HG03108 (cell line): ENCODE data around the gene PPP1CB.

ENCODE experiments used
- ATAC-seq: cut with Tn5 transposase; IDR thresholded peaks from one replicate; pipeline ENCODE4 v1.9.1; 2021; ENCODE audit warnings: moderate library complexity; ENCODE audit not compliant: unreplicated experiment

PPP1CB gene

GRCh38 chr2:28751252-28751955 is at the start of gene PPP1CB:
PPP1CB (plus strand) TSS chr2:28751830; CDS start chr2:28752125, 295 bp downstream.
- ATAC-seq: peak; percentile 78

GRCh38 chr2:28702415-28702861 is 49.2 kb upstream of the PPP1CB start:
- no peak for ATAC-seq

- no peak for ATAC-seq
Measured at GRCh38 chr2:28702878-28703277, 48.8 kb upstream of the PPP1CB start.

- no peak for ATAC-seq
Measured at GRCh38 chr2:28704621-28705020, 47.0 kb upstream of the PPP1CB start.

GRCh38 chr2:28705751-28706440 is 45.7 kb upstream of the PPP1CB start:
- ATAC-seq: no peak

- no peak for ATAC-seq
Measured at GRCh38 chr2:28707592-28707991, 44.0 kb upstream of the PPP1CB start.

GRCh38 chr2:28709101-28709500 is 42.5 kb upstream of the PPP1CB start:
- ATAC-seq: no peak

GRCh38 chr2:28710545-28710944 is 41.1 kb upstream of the PPP1CB start:
- ATAC-seq: no peak

- no peak for ATAC-seq
Measured at GRCh38 chr2:28713577-28714298, 37.9 kb upstream of the PPP1CB start.

- ATAC-seq: peak; percentile 50
Measured at GRCh38 chr2:28716265-28716865, 35.3 kb upstream of the PPP1CB start.

GRCh38 chr2:28717339-28717758 is 34.3 kb upstream of the PPP1CB start:
- no peak for ATAC-seq

- no peak for ATAC-seq
Measured at GRCh38 chr2:28720345-28720744, 31.3 kb upstream of the PPP1CB start.

GRCh38 chr2:28721601-28722191 is 29.9 kb upstream of the PPP1CB start:
- no peak for ATAC-seq

GRCh38 chr2:28725021-28725711 is 26.5 kb upstream of the PPP1CB start:
- no peak for ATAC-seq

- no peak for ATAC-seq
Measured at GRCh38 chr2:28726177-28726576, 25.5 kb upstream of the PPP1CB start.

GRCh38 chr2:28729698-28730097 is 21.9 kb upstream of the PPP1CB start:
- ATAC-seq: no peak

GRCh38 chr2:28730641-28731146 is 20.9 kb upstream of the PPP1CB start:
- no peak for ATAC-seq

GRCh38 chr2:28735511-28735910 is 16.1 kb upstream of the PPP1CB start:
- ATAC-seq: no peak

GRCh38 chr2:28736034-28736433 is 15.6 kb upstream of the PPP1CB start:
- ATAC-seq: no peak

GRCh38 chr2:28737655-28738054 is 14.0 kb upstream of the PPP1CB start:
- ATAC-seq: no peak
